ENCODE measurements around the gene ADARB2.

The ADARB2 gene

GRCh38 chr10:1686491-1686749 is 50.9 kb downstream of the ADARB2 start:
- no peak for DNase-seq (ENCODE audit: low read depth in 2 of 2)

DNA sequence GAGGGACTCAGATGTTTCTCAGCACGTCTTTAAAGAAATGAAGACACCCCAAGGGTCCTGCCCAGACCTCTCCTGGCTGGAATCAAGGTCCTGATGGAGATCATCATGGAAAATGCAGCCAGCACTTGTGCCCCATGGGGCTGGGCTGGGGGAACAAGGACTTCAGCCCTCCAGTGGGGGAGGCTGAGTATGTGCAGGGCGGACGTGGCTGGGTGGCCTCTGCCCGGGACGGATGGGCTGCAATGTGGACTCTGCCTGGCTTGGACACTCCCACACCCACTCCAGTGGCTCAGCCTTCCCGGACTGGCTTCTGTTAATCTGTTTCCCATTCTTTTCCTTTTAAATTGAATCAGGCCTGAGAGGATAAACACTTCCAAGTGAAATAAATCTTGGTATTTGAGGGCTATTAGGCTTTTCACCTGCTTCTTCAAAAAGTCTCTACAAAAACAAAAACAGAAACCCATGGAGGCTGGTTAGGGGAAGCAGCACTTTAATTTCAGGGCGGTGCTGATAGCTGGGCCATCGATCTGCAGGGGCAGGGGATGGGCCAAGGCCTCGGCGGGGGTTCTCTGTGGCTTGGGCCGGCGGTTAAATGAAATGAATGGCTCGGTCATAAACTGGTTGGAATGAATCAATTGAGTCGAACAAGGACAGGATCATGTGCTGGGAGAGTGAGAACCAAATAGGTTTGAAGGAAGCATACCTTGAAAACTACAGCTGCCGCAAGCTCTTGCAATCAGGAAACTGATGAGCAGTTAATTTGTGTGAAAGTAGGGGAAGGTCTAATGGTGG is 51.4 kb downstream of the ADARB2 start:
- DNase-seq (ENCODE audit: low read depth in 2 of 2): no peak

GRCh38 chr10:1684991-1685390 is 52.3 kb downstream of the ADARB2 start:
- DNase-seq (ENCODE audit: low read depth in 2 of 2): no peak

DNA sequence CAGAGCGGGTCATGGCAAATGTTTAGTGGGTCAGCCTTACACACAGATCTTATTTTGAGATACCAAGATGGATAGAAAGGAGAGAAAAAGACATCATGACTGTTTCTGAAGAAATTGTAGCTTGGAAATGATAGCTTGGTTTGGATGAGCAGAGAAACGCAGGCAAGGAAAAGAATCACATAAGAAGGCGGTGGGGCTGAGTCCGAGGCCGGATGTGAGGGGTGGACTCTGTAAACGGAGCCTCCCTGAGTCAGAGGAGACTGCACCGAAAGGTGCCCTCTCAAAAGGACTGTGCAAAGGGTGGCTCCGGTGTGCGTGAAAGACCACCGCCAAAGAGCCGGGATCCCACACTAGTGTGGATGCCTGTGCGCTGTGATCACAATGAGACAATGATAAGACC is 53.7 kb downstream of the ADARB2 start:
- no peak for DNase-seq (ENCODE audit: low read depth in 2 of 2)

GRCh38 chr10:1679821-1680650 is 57.3 kb downstream of the ADARB2 start:
- DNase-seq (ENCODE audit: low read depth in 2 of 2): no peak

GRCh38 chr10:1678084-1678483 is 59.2 kb downstream of the ADARB2 start:
- DNase-seq (ENCODE audit: low read depth in 2 of 2): no peak

GRCh38 chr10:1677307-1677939 is 59.9 kb downstream of the ADARB2 start:
- DNase-seq (ENCODE audit: low read depth in 2 of 2): no peak

- no peak for DNase-seq (ENCODE audit: low read depth in 2 of 2)
Measured at GRCh38 chr10:1674501-1674900, 62.8 kb downstream of the ADARB2 start.

DNA sequence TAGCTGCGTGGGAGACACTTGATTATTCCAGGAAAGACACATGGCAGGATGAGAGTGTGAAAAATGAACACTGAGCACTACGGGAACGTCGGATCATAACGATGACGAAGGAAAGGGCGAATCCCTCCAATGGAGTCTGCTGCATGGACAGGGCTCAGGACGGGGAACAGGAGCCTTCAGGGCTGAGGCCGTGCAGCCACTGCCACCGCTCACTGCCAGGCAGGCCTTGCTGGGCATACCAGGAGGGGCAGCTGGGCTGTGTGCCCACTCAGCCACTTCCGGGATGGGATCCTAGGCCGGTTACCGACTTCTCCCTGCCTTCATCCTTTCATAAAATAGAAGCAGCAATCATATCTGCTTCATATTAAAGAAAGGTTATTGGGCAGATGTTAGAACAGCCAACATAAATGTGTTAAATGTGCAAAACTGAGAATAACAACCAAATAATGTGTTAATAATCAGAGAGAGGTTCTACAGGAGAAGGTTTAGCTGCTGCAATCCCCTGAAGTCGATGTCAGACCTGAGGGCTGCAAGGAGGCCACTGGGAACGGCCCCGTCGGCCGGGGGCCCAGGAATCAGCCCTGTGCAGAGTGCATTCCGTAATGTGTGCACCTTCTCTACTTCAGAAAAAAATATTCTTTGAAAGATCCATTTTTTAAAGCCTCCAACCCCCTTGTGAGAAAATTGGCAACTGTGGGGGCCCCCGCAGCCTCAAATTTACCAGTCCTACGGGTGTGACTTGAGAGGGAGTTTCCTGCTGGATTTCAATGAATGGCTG is 63.6 kb downstream of the ADARB2 start:
- DNase-seq (ENCODE audit: low read depth in 2 of 2): no peak

GRCh38 chr10:1672001-1672781 is 65.1 kb downstream of the ADARB2 start:
- DNase-seq (ENCODE audit: low read depth in 2 of 2): no peak

GRCh38 chr10:1671366-1672000 is 65.8 kb downstream of the ADARB2 start:
- DNase-seq (ENCODE audit: low read depth in 2 of 2): no peak

- DNase-seq (ENCODE audit: low read depth in 2 of 2): no peak
Measured at GRCh38 chr10:1670541-1671365, 66.6 kb downstream of the ADARB2 start.

DNA sequence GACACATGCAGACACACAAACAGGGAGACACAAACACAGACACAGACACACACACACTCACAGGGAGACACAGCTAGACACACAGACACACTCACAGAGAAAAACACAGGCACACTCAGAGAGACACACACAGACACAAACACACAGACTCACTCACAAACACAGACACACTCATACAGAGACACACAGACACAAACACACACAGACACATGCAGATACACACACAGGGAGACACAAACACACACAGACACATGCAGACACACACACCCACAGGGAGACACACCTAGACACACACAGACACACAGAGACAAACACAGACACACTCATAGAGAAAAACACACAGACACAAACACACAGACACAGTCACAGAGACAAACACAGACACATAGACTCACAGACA is 67.9 kb downstream of the ADARB2 start:
- DNase-seq (ENCODE audit: low read depth in 2 of 2): no peak

DNA sequence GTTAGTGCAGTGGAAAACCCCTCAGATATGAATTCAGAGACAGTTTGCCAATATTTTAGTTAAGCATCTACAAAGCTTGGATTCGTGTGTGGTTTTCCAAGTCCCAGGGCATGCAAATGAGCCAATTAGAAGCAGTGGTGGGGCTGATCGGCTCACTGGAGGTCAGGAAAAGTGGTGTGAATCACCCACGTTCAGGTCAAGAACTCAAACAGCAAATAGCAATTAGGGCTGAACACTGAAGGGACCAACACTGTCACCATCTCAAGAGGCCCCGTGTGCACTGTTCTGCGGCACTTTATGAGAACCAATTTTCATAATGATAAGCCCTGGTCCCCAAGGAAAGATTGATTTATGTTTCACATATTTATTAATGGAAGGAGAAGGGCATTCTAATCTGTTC is 68.9 kb downstream of the ADARB2 start:
- DNase-seq (ENCODE audit: low read depth in 2 of 2): no peak

DNA sequence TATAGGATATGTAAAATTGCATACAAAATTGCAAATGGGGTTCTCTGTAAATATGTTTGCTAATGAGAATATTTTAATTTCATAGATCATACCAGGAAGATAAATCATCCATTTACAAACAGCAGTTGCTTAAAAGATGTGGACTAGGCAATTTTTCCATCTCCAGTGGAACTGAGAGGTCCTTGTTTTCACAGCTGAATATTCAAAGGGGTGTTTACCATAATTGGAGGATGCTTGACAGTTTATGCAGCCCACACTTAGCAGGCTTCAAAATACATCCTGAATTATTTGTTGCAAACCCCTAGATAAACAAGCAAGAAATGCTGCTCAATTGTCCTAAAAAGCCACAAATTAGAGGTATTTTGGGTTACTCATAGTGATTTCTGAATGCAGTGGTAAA is 69.9 kb downstream of the ADARB2 start:
- no peak for DNase-seq (ENCODE audit: low read depth in 2 of 2)

DNA sequence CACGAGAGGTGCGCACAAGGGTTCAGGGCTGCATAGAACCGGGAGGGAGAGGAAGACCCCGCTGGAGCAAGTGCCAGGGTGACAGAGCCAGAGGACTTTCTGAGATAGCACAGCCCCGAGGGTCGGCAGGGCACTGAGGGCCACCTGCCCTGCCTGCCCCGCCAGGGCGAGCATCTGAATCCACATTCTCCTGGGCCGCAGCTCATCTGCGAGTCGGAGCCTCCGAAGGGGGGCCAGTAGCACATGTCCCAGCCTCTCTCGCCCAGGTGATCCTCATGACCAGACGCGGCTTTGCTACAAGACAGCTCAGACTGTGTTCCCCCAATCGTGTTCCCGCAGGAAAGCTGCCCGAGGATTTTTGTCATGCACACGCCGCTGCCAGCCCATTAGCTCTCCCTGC is 71.2 kb downstream of the ADARB2 start:
- no peak for DNase-seq (ENCODE audit: low read depth in 2 of 2)

GRCh38 chr10:1665681-1666080 is 71.6 kb downstream of the ADARB2 start:
- no peak for DNase-seq (ENCODE audit: low read depth in 2 of 2)

DNA sequence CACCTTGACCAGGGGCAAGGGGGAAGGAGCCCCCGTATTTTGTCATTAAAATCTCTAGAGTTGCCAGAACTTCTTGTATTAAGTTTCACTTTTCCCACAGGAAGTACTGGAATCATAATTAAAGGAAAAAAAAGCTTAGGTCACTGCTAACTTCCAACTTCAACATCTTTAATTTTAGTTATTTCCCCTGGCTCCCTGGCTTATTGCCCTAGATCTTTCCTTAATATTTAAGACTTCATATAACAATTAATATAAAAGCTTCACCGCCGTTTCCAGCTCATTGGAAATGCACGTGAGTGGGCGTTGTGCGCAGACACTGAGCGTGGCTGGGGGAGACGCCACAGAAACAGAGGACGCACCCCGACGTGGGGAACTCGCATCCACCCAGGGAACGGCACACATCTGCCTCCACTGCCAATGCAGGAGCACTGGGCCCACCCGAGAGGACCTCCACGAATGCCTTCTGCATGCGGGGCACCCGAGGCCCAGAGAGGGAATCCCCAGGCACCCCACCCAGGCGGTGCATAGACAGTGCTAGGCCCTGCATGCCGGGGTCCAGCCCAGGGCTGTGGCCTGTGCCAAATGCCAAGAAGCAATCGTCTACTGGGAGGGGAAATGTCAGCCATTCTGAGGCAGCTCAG is 72.2 kb downstream of the ADARB2 start:
- DNase-seq (ENCODE audit: low read depth in 2 of 2): no peak

DNA sequence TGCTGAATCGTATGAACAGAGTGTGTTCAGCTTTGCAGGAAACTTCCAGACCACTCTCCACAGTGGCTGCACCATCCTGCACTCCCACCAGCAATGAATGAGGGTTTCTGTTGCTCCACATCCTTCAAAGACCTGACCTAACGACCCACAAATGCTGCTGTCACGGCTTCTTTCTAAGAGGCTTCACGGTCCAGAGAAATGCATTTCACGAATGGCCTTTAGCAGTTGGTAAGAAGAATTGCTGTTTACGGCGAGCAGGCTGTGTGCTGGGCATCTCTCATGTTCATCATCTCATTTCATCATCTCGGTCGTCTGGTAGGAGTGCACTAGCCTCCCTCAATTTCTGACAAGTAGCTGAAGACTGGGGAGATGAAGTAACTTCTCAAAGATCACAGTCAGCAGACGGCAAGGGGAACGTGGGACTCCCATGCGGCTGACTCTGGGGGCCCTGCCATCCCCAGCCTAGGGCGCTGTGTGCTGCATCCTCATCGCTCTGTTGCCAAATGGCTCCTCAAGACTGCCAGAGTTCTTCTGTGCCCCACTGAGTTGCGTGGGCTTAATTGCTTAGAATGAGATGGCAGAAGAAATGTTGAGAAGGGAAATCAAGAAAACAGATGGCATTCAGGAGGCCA is 72.9 kb downstream of the ADARB2 start:
- DNase-seq (ENCODE audit: low read depth in 2 of 2): no peak
